ENCODE data around the gene SELENOF. TPM values are rescaled to one million over a fixed set of nuclear protein-coding genes. Genes with fewer than 3 reads are reported as not detected.

SELENOF gene
- total RNA-seq, 1 donor from 2014 or later: 67.0 TPM

DNA sequence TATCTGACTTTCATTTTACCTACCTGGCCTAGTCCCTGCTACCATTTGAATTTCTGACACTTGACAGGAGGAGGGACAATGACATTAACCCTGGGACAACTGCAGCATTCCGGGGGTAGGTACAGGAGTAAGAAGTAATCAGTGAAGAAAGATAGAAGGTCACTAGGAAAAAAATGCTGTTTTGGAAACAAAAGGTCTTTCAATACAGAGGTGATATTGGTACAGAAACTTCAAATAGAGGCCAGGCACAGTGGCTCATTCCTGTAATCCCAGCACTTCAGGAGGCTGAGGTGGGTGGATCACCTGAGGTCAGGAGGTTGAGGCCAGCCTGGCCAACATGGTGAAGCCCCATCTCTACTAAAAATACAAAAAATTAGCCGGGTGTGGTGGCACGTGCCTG is 68.4 kb downstream of the SELENOF start:
- Histone ChIP-seq H3K9me3 (replicated peaks) (no peaks in the 10 kb centered on the region), H3K4me3 (no peak overlapping the region), H3K27me3 (ENCODE audit: low read depth) (no peaks in the 10 kb centered on the region), H3K36me3 (no peaks in the 10 kb centered on the region), H3K27ac (replicated peaks) (no peak overlapping the region), H3K4me1 (no peaks in the 10 kb centered on the region)
- DNase-seq: no peak
- TF ChIP-seq, protein P1, sequence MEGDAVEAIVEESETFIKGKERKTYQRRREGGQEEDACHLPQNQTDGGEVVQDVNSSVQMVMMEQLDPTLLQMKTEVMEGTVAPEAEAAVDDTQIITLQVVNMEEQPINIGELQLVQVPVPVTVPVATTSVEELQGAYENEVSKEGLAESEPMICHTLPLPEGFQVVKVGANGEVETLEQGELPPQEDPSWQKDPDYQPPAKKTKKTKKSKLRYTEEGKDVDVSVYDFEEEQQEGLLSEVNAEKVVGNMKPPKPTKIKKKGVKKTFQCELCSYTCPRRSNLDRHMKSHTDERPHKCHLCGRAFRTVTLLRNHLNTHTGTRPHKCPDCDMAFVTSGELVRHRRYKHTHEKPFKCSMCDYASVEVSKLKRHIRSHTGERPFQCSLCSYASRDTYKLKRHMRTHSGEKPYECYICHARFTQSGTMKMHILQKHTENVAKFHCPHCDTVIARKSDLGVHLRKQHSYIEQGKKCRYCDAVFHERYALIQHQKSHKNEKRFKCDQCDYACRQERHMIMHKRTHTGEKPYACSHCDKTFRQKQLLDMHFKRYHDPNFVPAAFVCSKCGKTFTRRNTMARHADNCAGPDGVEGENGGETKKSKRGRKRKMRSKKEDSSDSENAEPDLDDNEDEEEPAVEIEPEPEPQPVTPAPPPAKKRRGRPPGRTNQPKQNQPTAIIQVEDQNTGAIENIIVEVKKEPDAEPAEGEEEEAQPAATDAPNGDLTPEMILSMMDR (IDR thresholded peaks at IDR 0.05; ENCODE audit: borderline replicate concordance): no peak
- intact Hi-C loops (cut with micrococcal nuclease): no loop called here

DNA sequence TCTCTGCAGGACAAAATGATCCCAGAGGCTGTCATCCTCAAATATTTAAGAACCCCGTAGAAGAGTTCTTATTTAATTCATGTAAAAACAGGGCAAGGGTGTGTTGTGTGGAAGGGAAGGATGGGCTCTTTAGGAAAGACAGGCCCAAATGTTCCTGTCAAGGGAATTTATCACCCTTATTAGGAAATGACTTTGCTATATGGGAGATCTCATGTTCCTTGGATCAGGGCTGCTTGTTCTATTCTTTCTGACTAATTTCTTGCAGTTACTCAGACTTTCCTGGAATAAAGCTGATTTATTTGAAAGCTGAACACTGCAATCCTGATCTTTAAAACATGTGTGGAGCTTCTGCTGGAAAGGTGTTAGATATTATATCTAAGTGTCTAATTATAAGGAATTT is 72.8 kb downstream of the SELENOF start:
- Histone ChIP-seq H3K9me3 (replicated peaks) (no peaks in the 10 kb centered on the region), H3K27me3 (ENCODE audit: low read depth) (no peaks in the 10 kb centered on the region), H3K27ac (replicated peaks) (no peak overlapping the region), H3K36me3 (no peaks in the 10 kb centered on the region), H3K4me3 (no peak overlapping the region), H3K4me1 (no peaks in the 10 kb centered on the region)
- intact Hi-C loops (cut with micrococcal nuclease): no loop called here
- no peak for DNase-seq
- TF ChIP-seq, protein P1 (IDR thresholded peaks at IDR 0.05; ENCODE audit: borderline replicate concordance): no peak

DNA sequence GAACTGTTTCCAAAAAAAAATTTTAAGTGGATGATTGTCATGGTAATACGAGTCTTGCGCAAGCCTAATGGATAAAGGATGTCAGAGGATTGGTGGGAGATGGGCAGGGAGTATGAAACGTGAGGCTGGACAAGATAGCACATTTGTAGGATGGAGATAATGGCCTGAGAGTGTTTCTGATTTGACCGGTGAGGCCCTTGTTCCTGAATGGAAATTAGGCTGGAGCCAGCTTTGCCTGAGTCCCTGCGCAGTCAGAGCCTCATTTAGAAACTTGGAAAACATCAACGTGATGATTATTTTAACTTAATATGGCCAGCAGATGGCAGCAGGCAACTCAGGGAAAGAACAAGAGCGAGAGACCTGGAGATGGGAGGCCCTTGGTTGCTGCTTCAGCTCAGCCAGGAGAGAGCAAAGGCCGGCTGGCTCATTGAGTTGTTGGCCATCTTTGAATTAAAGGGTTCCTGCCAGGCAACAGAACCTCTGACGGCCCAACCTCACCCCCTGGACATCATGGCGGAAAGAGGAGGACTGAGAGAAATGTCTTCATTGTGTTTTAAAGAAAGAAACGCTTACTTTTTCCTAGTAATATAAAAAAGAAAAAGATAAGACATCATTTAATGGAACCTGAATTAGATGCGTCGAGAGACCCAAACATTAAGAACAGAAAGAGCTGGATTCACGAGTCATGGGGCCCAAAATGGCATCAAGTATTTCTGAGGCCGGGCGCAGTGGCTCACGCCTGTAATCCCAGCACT is 80.3 kb downstream of the SELENOF start:
- H3K27me3 ChIP-seq (ENCODE audit: low read depth): no peaks in the 10 kb centered on the region

DNA sequence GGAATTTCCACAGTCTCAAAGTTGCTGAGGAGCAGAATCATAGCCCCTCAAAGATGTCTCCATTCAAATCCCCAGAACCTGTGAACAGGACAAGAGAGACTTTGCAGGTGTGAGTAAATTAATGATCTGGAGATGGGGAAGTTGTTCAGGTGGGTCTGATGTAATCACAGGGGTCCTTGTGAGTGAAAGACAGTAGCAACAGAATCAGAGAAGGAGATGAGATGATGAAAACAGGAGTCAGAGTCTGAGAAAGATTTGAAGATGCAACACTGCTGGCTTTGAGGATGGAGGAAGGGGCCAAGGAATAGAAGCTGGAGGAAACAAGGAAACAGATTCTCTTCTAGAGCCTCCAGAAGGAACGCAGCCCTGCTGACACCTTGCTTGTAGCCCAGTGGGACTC is 81.5 kb downstream of the SELENOF start:
- TF ChIP-seq, protein P1 (IDR thresholded peaks at IDR 0.05; ENCODE audit: borderline replicate concordance): no peak
- no peak overlapping the region for H3K27ac ChIP-seq (replicated peaks)
- intact Hi-C loops (cut with micrococcal nuclease): loop anchor here (2.0 to 5.0 kb wide), 2 partner anchors 132 to 250 kb away; no protein-coding TSS in a partner anchor

More for the DNA sequence above, 80.3 kb downstream of the SELENOF start:
- TF ChIP-seq, protein P1 (IDR thresholded peaks at IDR 0.05; ENCODE audit: borderline replicate concordance): peak; percentile 75
- no peaks in the 10 kb centered on the region for H3K36me3 ChIP-seq
- intact Hi-C loops (cut with micrococcal nuclease): loop anchor here (2.0 to 5.0 kb wide), 2 partner anchors 131 to 249 kb away; no protein-coding TSS in a partner anchor
- H3K9me3 ChIP-seq (replicated peaks): no peaks in the 10 kb centered on the region
- no peaks in the 10 kb centered on the region for H3K4me1 ChIP-seq
- peak; percentile 50 for DNase-seq
- no peak overlapping the region for H3K4me3 ChIP-seq
- H3K27ac ChIP-seq (replicated peaks): no peak overlapping the region

DNA sequence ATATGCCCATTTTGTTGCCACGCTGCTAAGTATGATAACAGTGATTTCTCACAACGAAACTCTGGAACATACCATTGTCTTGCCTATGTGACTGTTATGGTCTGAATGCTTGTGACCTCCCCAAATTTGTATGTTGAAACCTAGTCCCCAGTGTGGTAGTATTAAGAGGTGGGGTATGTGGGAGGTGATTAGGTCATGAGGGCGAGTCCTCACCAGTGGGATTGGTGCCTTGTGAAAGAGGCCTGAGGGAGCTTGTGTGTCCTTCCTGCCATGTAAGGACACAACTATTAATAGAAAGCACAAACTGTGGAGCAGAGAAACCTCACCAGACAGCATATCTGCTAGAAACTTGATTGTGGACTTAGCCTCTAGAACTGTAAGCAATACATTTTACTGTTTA is 84.6 kb downstream of the SELENOF start:
- Histone ChIP-seq H3K27me3 (ENCODE audit: low read depth) (no peaks in the 10 kb centered on the region), H3K27ac (replicated peaks) (no peak overlapping the region), H3K9me3 (replicated peaks) (no peaks in the 10 kb centered on the region), H3K36me3 (no peaks in the 10 kb centered on the region), H3K4me1 (no peaks in the 10 kb centered on the region), H3K4me3 (no peak overlapping the region)
- TF ChIP-seq, protein P1 (IDR thresholded peaks at IDR 0.05; ENCODE audit: borderline replicate concordance): no peak
- intact Hi-C loops (cut with micrococcal nuclease): no loop called here
- no peak for DNase-seq

More for the DNA sequence above, 81.5 kb downstream of the SELENOF start:
- Histone ChIP-seq H3K36me3 (no peaks in the 10 kb centered on the region), H3K9me3 (replicated peaks) (no peaks in the 10 kb centered on the region), H3K27me3 (ENCODE audit: low read depth) (no peaks in the 10 kb centered on the region), H3K4me3 (no peak overlapping the region), H3K4me1 (no peaks in the 10 kb centered on the region)
- no peak for DNase-seq
